K562 (cell line): Measurements from ENCODE around the gene JUND. TPM values are rescaled to one million over a fixed set of nuclear protein-coding genes. Genes with fewer than 3 reads are reported as not detected.

ENCODE experiments used
- ATF1 ChIP-seq, 2 experiments: fragments of 450-650 bp in 1 of 2; IDR thresholded peaks; 2 replicates each; pipeline ENCODE4 v1.6.1; 2016; ENCODE audit warnings: missing compliant biosample characterization in 1 of 2, missing genetic modification characterization in 1 of 2
- BACH1 ChIP-seq: fragments of 200-800 bp; sonication (Bioruptor generic); IDR thresholded peaks from 2 replicates; pipeline ENCODE4 v1.6.1; 2016; ENCODE audit warnings: missing genetic modification characterization, missing compliant biosample characterization
- CBFB ChIP-seq: sonication (generic); formaldehyde crosslinking; IDR thresholded peaks from 2 replicates; pipeline ENCODE4 v1.4.0; 2020; ENCODE audit warnings: mild to moderate bottlenecking, missing genetic modification reagents
- DIDO1 ChIP-seq: fragments of 450-650 bp; IDR thresholded peaks from 2 replicates; pipeline ENCODE4 v1.6.1; 2016; ENCODE audit warnings: low read depth, missing biosample characterization, missing genetic modification characterization
- GTF2B ChIP-seq: IDR thresholded peaks from 2 replicates; pipeline ENCODE4 v1.6.1; 2011; ENCODE audit not compliant: insufficient read length; ENCODE audit errors: extremely low read depth
- HDAC3 ChIP-seq: fragments of 450-650 bp; IDR thresholded peaks from 2 replicates; pipeline ENCODE4 v1.6.1; 2018; ENCODE audit warnings: borderline replicate concordance, mild to moderate bottlenecking, moderate library complexity; ENCODE audit not compliant: partially characterized antibody
- HINFP ChIP-seq: fragments of 450-650 bp; conservative IDR thresholded peaks from 2 replicates; pipeline ENCODE4 v1.6.1; 2016; ENCODE audit warnings: missing genetic modification characterization, low read depth, mild to moderate bottlenecking, control low read depth, missing compliant biosample characterization
- HNRNPLL ChIP-seq: fragments of 200-400 bp; formaldehyde crosslinking; IDR thresholded peaks from 2 replicates; pipeline ENCODE4 v1.6.1; 2017; ENCODE audit warnings: low read length, low read depth, mild to moderate bottlenecking; ENCODE audit not compliant: poor library complexity, severe bottlenecking
- KDM4B ChIP-seq, 2 experiments: fragments of 450-650 bp in 1 of 2; sonication (generic) in 1 of 2; IDR thresholded peaks; 2 replicates each; pipeline ENCODE4 v1.6.1; 2016 to 2017; ENCODE audit warnings: borderline replicate concordance in 2 of 2, antibody characterized with exemption in 1 of 2, low read depth in 1 of 2, mild to moderate bottlenecking in 1 of 2
- MEF2A ChIP-seq: IDR thresholded peaks from 2 replicates; pipeline ENCODE4 v1.6.1; 2011; ENCODE audit warnings: low read depth, mild to moderate bottlenecking, low read length, moderate library complexity; ENCODE audit not compliant: control insufficient read depth
- MXD1 ChIP-seq: fragments of 250-450 bp; sonication (Bioruptor Pico); IDR thresholded peaks from 2 replicates; pipeline ENCODE4 v1.8.0; 2021; ENCODE audit warnings: borderline replicate concordance, mild to moderate bottlenecking, moderate library complexity; ENCODE audit not compliant: poor library complexity, severe bottlenecking
- PHF8 ChIP-seq: fragments of 200-600 bp; sonication (generic); IDR thresholded peaks from 2 replicates; pipeline ENCODE4 v1.6.1; 2012; ENCODE audit warnings: mixed run types, mild to moderate bottlenecking, inconsistent platforms, low read length, moderate library complexity, borderline replicate concordance
- POU5F1 ChIP-seq: fragments of 150-350 bp; IDR thresholded peaks from 2 replicates; pipeline ENCODE4 v1.6.1; 2014; ENCODE audit warnings: borderline replicate concordance, low read length, low read depth, mild to moderate bottlenecking; ENCODE audit not compliant: partially characterized antibody
- RBM22 ChIP-seq: fragments of 200-400 bp; formaldehyde crosslinking; IDR thresholded peaks from 2 replicates; pipeline ENCODE4 v1.6.1; 2018; ENCODE audit warnings: low read length, low read depth; ENCODE audit not compliant: poor library complexity, severe bottlenecking
- RFX7 ChIP-seq: fragments of 250-450 bp; sonication (Bioruptor Pico); IDR thresholded peaks from 2 replicates; pipeline ENCODE4 v1.5.1; 2021; ENCODE audit warnings: mild to moderate bottlenecking
- SRF ChIP-seq, 2 experiments: fragments of 250-450, 450-650 bp in 1 of 2; sonication (Bioruptor Pico) in 1 of 2; sonication (generic) in 1 of 2; formaldehyde crosslinking; IDR thresholded peaks; 2 replicates each; pipeline versions ENCODE4 v1.5.0 to v1.5.1; 2020 to 2022; ENCODE audit warnings: mild to moderate bottlenecking in 1 of 2, missing genetic modification reagents in 1 of 2
- TRIM28 ChIP-seq: fragments of 450-650 bp; IDR thresholded peaks from 2 replicates; pipeline ENCODE4 v1.6.1; 2017
- TSC22D4 ChIP-seq: fragments of 450-650 bp; IDR thresholded peaks from 2 replicates; pipeline ENCODE4 v1.6.1; 2016; ENCODE audit warnings: missing genetic modification characterization, missing biosample characterization, control low read depth
- ZBTB2 ChIP-seq: fragments of 450-650 bp; IDR thresholded peaks from 2 replicates; pipeline ENCODE4 v1.6.1; 2016; ENCODE audit warnings: antibody characterized with exemption
- ZNF384 ChIP-seq: IDR thresholded peaks from 2 replicates; pipeline ENCODE4 v1.6.1; 2012; ENCODE audit warnings: low read depth, low read length, improper control_type of control experiment
- ZNF764 ChIP-seq: fragments of 250-450 bp; sonication (Bioruptor Pico); IDR thresholded peaks from 2 replicates; pipeline ENCODE4 v1.4.0; 2020; ENCODE audit warnings: low read depth, mild to moderate bottlenecking, moderate library complexity
- polyA plus RNA-seq, 8 experiments: library from polyadenylated mRNA; depleted of rRNA in 4 of 8; stranded (reverse) in 5 of 8; unstranded in 3 of 8; fragments of >200 nt; fragmentation: Nextera tagmentation in 2 of 8; fragmentation: Illumina TruSeq in 1 of 8; extraction: Ambion mirVana in 2 of 8; extraction: Trizol in 1 of 8; gene quantifications; 2 replicates each; pipeline versions ENCODE4 v1.2.1 to v1.2.3, GENCODE V29; 2011 to 2014; ENCODE audit warnings: inconsistent platforms in 1 of 8, missing spikeins in 1 of 8
- total RNA-seq, 7 experiments: library from RNA; depleted of rRNA in 6 of 7; stranded (reverse); fragments of >200 nt in 6 of 7; fragmentation: Illumina TruSeq in 2 of 7; extraction: Trizol in 2 of 7; gene quantifications; 2 replicates each; pipeline versions ENCODE4 v1.2.1 to v1.2.3, GENCODE V29; 2011 to 2021; ENCODE audit warnings: low replicate concordance in 1 of 7

JUND gene
- total and polyA plus RNA-seq, 9 of the 15 experiments (the other 6 are each of a cell fraction or from before 2014, with no cell fraction given): 6.4 to 286 (median 42.3) TPM

- TF ChIP-seq HINFP: no peak
- TF ChIP-seq HNRNPLL: no peak
- peak; percentile 31; the same call in 1 of the 2 replicates for TF ChIP-seq ZBTB2
- no peak for TF ChIP-seq RBM22
- peak; percentile 47 for TF ChIP-seq ATF1 (CRISPR knock-in tag; IDR thresholded peaks at IDR 0.05)
- peak; percentile 54; the same call in 1 of the 2 replicates for TF ChIP-seq ATF1 (tag; IDR thresholded peaks at IDR 0.05)
- no peak for TF ChIP-seq HDAC3
- TF ChIP-seq POU5F1: no peak
- TF ChIP-seq GTF2B: no peak
- TF ChIP-seq PHF8: no peak
- TF ChIP-seq DIDO1 (tag): no peak
- TF ChIP-seq ZNF384: no peak
- no peak for TF ChIP-seq ZNF764
- 0 out of 4 replicates have a peak, but pooled peaks of 1 of the 2 experiments have one; percentile 62 for TF ChIP-seq KDM4B (IDR thresholded peaks at IDR 0.05; ENCODE audit: borderline replicate concordance in 2 of 2, low read depth in 1 of 2)
- no peak for TF ChIP-seq RFX7 (CRISPR knock-in tag)
- no peak for TF ChIP-seq MEF2A
- TF ChIP-seq TSC22D4: no peak
- TF ChIP-seq SRF (CRISPR knock-in tag; IDR thresholded peaks at IDR 0.05): peak in 1 of 2 experiments; percentile 69; a peak in 1 of 4 replicates
- TF ChIP-seq BACH1 (tag): peak; percentile 55; the same call in 1 of the 2 replicates
- peak; percentile 21; the same call in 1 of the 2 replicates for TF ChIP-seq TRIM28
- TF ChIP-seq MXD1 (CRISPR knock-in tag): no peak
- peak; percentile 18; the same call in 1 of the 2 replicates for TF ChIP-seq CBFB (CRISPR knock-in tag)
These were observed 48.1 kb downstream of the JUND start (continued) for GRCh38 chr19:18233224-18233825.
